ENCODE measurements around the gene CEBPA.

The CEBPA gene

GRCh38 chr19:33290956-33291622 lies 11.2 kb downstream of the CEBPA start:
- no peak overlapping the region for H3K4me3 ChIP-seq (ENCODE audit: low read depth, low read length)
- DNase-seq (ENCODE audit: low read depth), result no peak
- TF ChIP-seq, protein P1, sequence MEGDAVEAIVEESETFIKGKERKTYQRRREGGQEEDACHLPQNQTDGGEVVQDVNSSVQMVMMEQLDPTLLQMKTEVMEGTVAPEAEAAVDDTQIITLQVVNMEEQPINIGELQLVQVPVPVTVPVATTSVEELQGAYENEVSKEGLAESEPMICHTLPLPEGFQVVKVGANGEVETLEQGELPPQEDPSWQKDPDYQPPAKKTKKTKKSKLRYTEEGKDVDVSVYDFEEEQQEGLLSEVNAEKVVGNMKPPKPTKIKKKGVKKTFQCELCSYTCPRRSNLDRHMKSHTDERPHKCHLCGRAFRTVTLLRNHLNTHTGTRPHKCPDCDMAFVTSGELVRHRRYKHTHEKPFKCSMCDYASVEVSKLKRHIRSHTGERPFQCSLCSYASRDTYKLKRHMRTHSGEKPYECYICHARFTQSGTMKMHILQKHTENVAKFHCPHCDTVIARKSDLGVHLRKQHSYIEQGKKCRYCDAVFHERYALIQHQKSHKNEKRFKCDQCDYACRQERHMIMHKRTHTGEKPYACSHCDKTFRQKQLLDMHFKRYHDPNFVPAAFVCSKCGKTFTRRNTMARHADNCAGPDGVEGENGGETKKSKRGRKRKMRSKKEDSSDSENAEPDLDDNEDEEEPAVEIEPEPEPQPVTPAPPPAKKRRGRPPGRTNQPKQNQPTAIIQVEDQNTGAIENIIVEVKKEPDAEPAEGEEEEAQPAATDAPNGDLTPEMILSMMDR (IDR thresholded peaks at IDR 0.05; ENCODE audit: control insufficient read depth, extremely low read depth, insufficient read depth), result no peak

DNA sequence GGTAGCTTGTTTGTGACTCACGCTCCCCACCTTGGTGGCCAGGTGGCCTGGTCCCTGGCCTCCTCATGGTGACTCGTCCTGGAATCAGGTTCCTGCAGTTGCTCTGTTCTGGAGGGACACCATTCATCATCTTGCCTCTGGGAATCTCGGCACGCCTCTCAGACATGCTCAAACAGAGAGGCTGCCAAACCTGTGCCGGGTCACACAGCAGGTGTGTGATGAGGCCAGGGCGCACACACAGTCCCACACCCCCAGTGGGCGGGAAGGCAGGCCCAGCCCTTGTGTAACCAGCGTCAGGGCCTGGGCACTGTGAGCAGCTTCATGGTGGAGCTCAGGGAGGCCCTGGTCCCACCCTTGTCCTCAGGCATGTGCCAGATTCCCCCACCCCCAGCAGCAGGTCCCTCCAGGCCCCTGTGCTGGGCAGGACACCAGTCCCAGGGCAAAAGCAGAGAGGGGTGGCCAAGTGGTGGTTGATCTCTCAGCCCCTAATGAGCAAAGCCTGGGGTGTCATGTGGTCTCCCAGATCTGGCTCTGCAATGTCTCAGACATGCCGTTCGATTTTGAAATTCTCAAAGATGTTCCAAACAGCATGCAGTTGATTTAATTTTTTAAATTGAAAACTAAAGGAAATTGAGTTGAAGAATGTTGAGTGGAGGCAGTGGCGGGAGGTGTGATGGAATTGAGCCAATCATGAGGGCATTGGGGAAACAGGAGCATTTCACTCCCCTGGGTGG lies 12.1 kb downstream of the CEBPA start:
- TF ChIP-seq, protein P1 (IDR thresholded peaks at IDR 0.05; ENCODE audit: control insufficient read depth, extremely low read depth, insufficient read depth), result no peak
- H3K4me3 ChIP-seq (ENCODE audit: low read depth, low read length), result no peak overlapping the region
- DNase-seq (ENCODE audit: low read depth), result no peak

GRCh38 chr19:33289261-33289660 lies 13.1 kb downstream of the CEBPA start:
- no peak for DNase-seq (ENCODE audit: low read depth)
- no peak overlapping the region for H3K4me3 ChIP-seq (ENCODE audit: low read depth, low read length)
- TF ChIP-seq, protein P1 (IDR thresholded peaks at IDR 0.05; ENCODE audit: control insufficient read depth, extremely low read depth, insufficient read depth), result no peak

GRCh38 chr19:33288666-33289065 lies 13.7 kb downstream of the CEBPA start:
- no peak for DNase-seq (ENCODE audit: low read depth)
- H3K4me3 ChIP-seq (ENCODE audit: low read depth, low read length), result no peak overlapping the region
- TF ChIP-seq, protein P1 (IDR thresholded peaks at IDR 0.05; ENCODE audit: control insufficient read depth, extremely low read depth, insufficient read depth), result no peak

- DNase-seq (ENCODE audit: low read depth), result no peak
- no peak overlapping the region for H3K4me3 ChIP-seq (ENCODE audit: low read depth, low read length)
- TF ChIP-seq, protein P1 (IDR thresholded peaks at IDR 0.05; ENCODE audit: control insufficient read depth, extremely low read depth, insufficient read depth), result no peak
Observed at GRCh38 chr19:33287927-33288326, 14.4 kb downstream of the CEBPA start.

GRCh38 chr19:33287438-33287837 lies 14.9 kb downstream of the CEBPA start:
- H3K4me3 ChIP-seq (ENCODE audit: low read depth, low read length), result no peak overlapping the region
- no peak for DNase-seq (ENCODE audit: low read depth)
- TF ChIP-seq, protein P1 (IDR thresholded peaks at IDR 0.05; ENCODE audit: control insufficient read depth, extremely low read depth, insufficient read depth), result no peak
